GM12878 (cell line): ENCODE results near the gene MRPL41. TPM values are rescaled to one million over a fixed set of nuclear protein-coding genes. Genes with fewer than 3 reads are reported as not detected.

Source experiments
- ASH2L ChIP-seq: fragments of 300-600, 200-600 bp; sonication (generic); IDR thresholded peaks from 2 replicates; pipeline ENCODE4 v1.6.1; 2017; ENCODE audit warnings: low read depth, mild to moderate bottlenecking, borderline replicate concordance
- ATF7 ChIP-seq: fragments of 450-650 bp; IDR thresholded peaks from 2 replicates; pipeline ENCODE4 v1.6.1; 2016; ENCODE audit warnings: low read depth, mild to moderate bottlenecking
- POU2F2 ChIP-seq: IDR thresholded peaks from 3 replicates; pipeline ENCODE4 v1.6.1; 2011; ENCODE audit warnings: low read depth, mild to moderate bottlenecking, low read length, borderline replicate concordance
- RBBP5 ChIP-seq: fragments of 200-600 bp; sonication (generic); conservative IDR thresholded peaks from 2 replicates; pipeline ENCODE4 v1.6.1; 2016
- polyA plus RNA-seq, 11 experiments: library from polyadenylated mRNA; depleted of rRNA in 4 of 11; unstranded in 6 of 11; stranded (reverse) in 5 of 11; fragments of >200 nt; fragmentation: Nextera tagmentation in 4 of 11; fragmentation: Illumina TruSeq in 1 of 11; extraction: Ambion mirVana in 4 of 11; extraction: Trizol in 1 of 11; gene quantifications; 1 replicate in 1 of 11; 2 replicates in 10 of 11; pipeline versions ENCODE4 v1.2.1 to v1.2.3, GENCODE V29; 2011 to 2016; ENCODE audit warnings: inconsistent platforms in 2 of 11, missing spikeins in 2 of 11, low read depth in 1 of 11
- total RNA-seq, 4 experiments: library from RNA; depleted of rRNA in 3 of 4; stranded (reverse); fragments of >200 nt in 3 of 4; fragmentation: Illumina TruSeq in 1 of 4; extraction: Trizol in 1 of 4; gene quantifications; 2 replicates each; pipeline versions ENCODE4 v1.2.1 to v1.2.3, GENCODE V29; 2013 to 2021
- TF ChIP-seq, protein P1 (sequence below): fragments of 450-650 bp; formaldehyde crosslinking; IDR thresholded peaks from 2 replicates; pipeline ENCODE4 v1.4.0; 2022; ENCODE audit warnings: mild to moderate bottlenecking, moderate library complexity
- TF ChIP-seq, protein P2 (sequence below): fragments of 450-650 bp; formaldehyde crosslinking; IDR thresholded peaks from 2 replicates; pipeline ENCODE4 v1.5.0; 2022; ENCODE audit warnings: mild to moderate bottlenecking, missing genetic modification characterization

The MRPL41 gene
- total and polyA plus RNA-seq, 10 of the 15 experiments (the other 5 are each of a cell fraction or from before 2014, with no cell fraction given): 1.3 to 116 (median 40.1) TPM

DNA sequence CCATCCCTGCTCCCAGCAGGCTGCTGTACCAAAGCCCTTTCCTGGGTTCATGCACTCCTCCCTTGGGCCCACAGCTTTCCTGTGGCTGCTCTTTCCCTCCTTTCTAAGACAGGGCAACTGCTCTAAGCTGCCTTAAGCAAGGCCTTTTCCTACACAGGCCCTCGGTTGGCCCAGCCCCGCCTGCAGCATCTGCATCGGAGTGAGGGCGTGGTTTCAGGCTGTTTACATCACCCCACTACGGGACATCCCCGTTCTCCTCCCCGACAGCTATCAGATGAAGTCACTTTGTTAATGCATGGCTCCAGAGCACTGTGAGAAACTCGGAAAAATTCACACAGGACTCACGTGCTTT, 23.7 kb downstream of the MRPL41 start (continued):
- TF ChIP-seq, protein P1, sequence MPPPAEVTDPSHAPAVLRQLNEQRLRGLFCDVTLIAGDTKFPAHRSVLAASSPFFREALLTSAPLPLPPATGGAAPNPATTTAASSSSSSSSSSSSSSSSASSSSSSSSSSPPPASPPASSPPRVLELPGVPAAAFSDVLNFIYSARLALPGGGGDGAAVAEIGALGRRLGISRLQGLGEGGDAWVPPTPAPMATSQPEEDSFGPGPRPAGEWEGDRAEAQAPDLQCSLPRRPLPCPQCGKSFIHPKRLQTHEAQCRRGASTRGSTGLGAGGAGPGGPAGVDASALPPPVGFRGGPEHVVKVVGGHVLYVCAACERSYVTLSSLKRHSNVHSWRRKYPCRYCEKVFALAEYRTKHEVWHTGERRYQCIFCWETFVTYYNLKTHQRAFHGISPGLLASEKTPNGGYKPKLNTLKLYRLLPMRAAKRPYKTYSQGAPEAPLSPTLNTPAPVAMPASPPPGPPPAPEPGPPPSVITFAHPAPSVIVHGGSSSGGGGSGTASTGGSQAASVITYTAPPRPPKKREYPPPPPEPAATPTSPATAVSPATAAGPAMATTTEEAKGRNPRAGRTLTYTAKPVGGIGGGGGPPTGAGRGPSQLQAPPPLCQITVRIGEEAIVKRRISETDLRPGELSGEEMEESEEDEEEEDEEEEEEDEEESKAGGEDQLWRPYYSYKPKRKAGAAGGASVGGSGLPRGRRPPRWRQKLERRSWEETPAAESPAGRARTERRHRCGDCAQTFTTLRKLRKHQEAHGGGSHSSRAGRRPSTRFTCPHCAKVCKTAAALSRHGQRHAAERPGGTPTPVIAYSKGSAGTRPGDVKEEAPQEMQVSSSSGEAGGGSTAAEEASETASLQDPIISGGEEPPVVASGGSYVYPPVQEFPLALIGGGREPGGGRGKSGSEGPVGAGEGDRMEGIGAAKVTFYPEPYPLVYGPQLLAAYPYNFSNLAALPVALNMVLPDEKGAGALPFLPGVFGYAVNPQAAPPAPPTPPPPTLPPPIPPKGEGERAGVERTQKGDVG (CRISPR knock-in tag): no peak
- TF ChIP-seq ATF7 (peak; percentile 28), POU2F2 (peak; percentile 11; the same call in 1 of the 3 replicates), ASH2L (no peak), RBBP5 (no peak)
- TF ChIP-seq, protein P2, sequence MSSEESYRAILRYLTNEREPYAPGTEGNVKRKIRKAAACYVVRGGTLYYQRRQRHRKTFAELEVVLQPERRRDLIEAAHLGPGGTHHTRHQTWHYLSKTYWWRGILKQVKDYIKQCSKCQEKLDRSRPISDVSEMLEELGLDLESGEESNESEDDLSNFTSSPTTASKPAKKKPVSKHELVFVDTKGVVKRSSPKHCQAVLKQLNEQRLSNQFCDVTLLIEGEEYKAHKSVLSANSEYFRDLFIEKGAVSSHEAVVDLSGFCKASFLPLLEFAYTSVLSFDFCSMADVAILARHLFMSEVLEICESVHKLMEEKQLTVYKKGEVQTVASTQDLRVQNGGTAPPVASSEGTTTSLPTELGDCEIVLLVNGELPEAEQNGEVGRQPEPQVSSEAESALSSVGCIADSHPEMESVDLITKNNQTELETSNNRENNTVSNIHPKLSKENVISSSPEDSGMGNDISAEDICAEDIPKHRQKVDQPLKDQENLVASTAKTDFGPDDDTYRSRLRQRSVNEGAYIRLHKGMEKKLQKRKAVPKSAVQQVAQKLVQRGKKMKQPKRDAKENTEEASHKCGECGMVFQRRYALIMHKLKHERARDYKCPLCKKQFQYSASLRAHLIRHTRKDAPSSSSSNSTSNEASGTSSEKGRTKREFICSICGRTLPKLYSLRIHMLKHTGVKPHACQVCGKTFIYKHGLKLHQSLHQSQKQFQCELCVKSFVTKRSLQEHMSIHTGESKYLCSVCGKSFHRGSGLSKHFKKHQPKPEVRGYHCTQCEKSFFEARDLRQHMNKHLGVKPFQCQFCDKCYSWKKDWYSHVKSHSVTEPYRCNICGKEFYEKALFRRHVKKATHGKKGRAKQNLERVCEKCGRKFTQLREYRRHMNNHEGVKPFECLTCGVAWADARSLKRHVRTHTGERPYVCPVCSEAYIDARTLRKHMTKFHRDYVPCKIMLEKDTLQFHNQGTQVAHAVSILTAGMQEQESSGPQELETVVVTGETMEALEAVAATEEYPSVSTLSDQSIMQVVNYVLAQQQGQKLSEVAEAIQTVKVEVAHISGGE (CRISPR knock-in tag): no peak
- TF ChIP-seq, all 136 proteins: peak for 2
